H9 (cell line): ENCODE results near the gene PRR5L. TPM values are rescaled to one million over a fixed set of nuclear protein-coding genes. Genes with fewer than 3 reads are reported as not detected.

Experiments
- DNase-seq: peaks from one replicate; pipeline ENCODE4 v3.0.0-alpha.2; 2017
- H2AFZ ChIP-seq: one replicate; pipeline ENCODE4 v1.6.1; 2013; ENCODE audit warnings: mild to moderate bottlenecking, low read length, control low read depth, moderate library complexity
- H2AK5ac ChIP-seq: 2 replicates; pipeline ENCODE4 v1.6.1; 2013; ENCODE audit warnings: low read length, control low read depth, mixed read lengths; ENCODE audit not compliant: insufficient read length
- H2BK120ac ChIP-seq: one replicate; pipeline ENCODE4 v1.6.1; 2013; ENCODE audit warnings: low read depth, mild to moderate bottlenecking, low read length, control low read depth, inconsistent platforms; ENCODE audit not compliant: poor library complexity, severe bottlenecking
- H2BK12ac ChIP-seq: 2 replicates; pipeline ENCODE4 v1.6.1; 2013; ENCODE audit warnings: low read length, control low read depth, mixed read lengths, low read depth; ENCODE audit not compliant: insufficient read length
- H2BK15ac ChIP-seq: 2 replicates; pipeline ENCODE4 v1.6.1; 2013; ENCODE audit warnings: low read depth, low read length, control low read depth
- H2BK20ac ChIP-seq: one replicate; pipeline ENCODE4 v1.6.1; 2013; ENCODE audit warnings: low read depth, mild to moderate bottlenecking, low read length, control low read depth, inconsistent platforms; ENCODE audit not compliant: poor library complexity, severe bottlenecking
- H2BK5ac ChIP-seq: 2 replicates; pipeline ENCODE4 v1.6.1; 2013; ENCODE audit warnings: low read length, control low read depth, mixed read lengths; ENCODE audit not compliant: insufficient read length
- H3K14ac ChIP-seq: 2 replicates; pipeline ENCODE4 v1.6.1; 2013; ENCODE audit warnings: low read length, control low read depth; ENCODE audit not compliant: insufficient read depth
- H3K18ac ChIP-seq: 2 replicates; pipeline ENCODE4 v1.6.1; 2013; ENCODE audit warnings: low read depth, mild to moderate bottlenecking, mixed read lengths, low read length, control low read depth; ENCODE audit not compliant: insufficient read length
- H3K23ac ChIP-seq: 2 replicates; pipeline ENCODE4 v1.6.1; 2013; ENCODE audit warnings: low read length, control low read depth, mixed read lengths, low read depth; ENCODE audit not compliant: insufficient read length
- H3K23me2 ChIP-seq: 2 replicates; pipeline ENCODE4 v1.6.1; 2013; ENCODE audit warnings: low read depth, mild to moderate bottlenecking, mixed read lengths, low read length, control low read depth; ENCODE audit not compliant: insufficient read length, poor library complexity, severe bottlenecking
- H3K27ac ChIP-seq: 2 replicates; pipeline ENCODE4 v1.5.1; 2013; ENCODE audit warnings: low read length, control low read depth, mixed read lengths, low read depth; ENCODE audit not compliant: insufficient read length
- H3K27me3 ChIP-seq: 2 replicates; pipeline ENCODE4 v1.6.1; 2013; ENCODE audit warnings: low read length, control low read depth, inconsistent platforms; ENCODE audit not compliant: insufficient read depth
- H3K4ac ChIP-seq: 2 replicates; pipeline ENCODE4 v1.6.1; 2013; ENCODE audit warnings: low read depth, mild to moderate bottlenecking, control low read depth, inconsistent platforms, low read length, moderate library complexity
- H3K4me1 ChIP-seq: 2 replicates; pipeline ENCODE4 v1.6.1; 2013; ENCODE audit warnings: low read length, control low read depth, inconsistent platforms; ENCODE audit not compliant: insufficient read depth
- H3K4me2 ChIP-seq: 2 replicates; pipeline ENCODE4 v1.6.1; 2013; ENCODE audit warnings: low read length, control low read depth, mixed read lengths; ENCODE audit not compliant: insufficient read length, insufficient read depth
- H3K56ac ChIP-seq: 2 replicates; pipeline ENCODE4 v1.6.1; 2013; ENCODE audit warnings: low read depth, mild to moderate bottlenecking, mixed read lengths, low read length, control low read depth; ENCODE audit not compliant: insufficient read length
- H3K79me1 ChIP-seq: 2 replicates; pipeline ENCODE4 v1.6.1; 2013; ENCODE audit warnings: low read depth, mild to moderate bottlenecking, moderate library complexity, low read length, control low read depth, inconsistent platforms; ENCODE audit not compliant: insufficient read depth, poor library complexity, severe bottlenecking
- H3K79me2 ChIP-seq: 2 replicates; pipeline ENCODE4 v1.6.1; 2013; ENCODE audit warnings: low read length, control low read depth, inconsistent platforms; ENCODE audit not compliant: insufficient read depth
- H3K9ac ChIP-seq: 2 replicates; pipeline ENCODE4 v1.6.1; 2013; ENCODE audit warnings: low read length, control low read depth, mixed read lengths; ENCODE audit not compliant: insufficient read length; ENCODE audit errors: extremely low read depth
- H3K9me3 ChIP-seq: one replicate; pipeline ENCODE4 v1.6.1; 2013; ENCODE audit warnings: low read depth, low read length, inconsistent platforms; ENCODE audit not compliant: control insufficient read depth
- H3T11ph ChIP-seq: one replicate; pipeline ENCODE4 v1.6.1; 2013; ENCODE audit warnings: mild to moderate bottlenecking, low read length, control low read depth, inconsistent platforms
- H4K20me1 ChIP-seq: one replicate; pipeline ENCODE4 v1.6.1; 2013; ENCODE audit not compliant: control insufficient read depth, insufficient read length, insufficient read depth
- H4K5ac ChIP-seq: 2 replicates; pipeline ENCODE4 v1.6.1; 2013; ENCODE audit warnings: low read depth, mild to moderate bottlenecking, mixed read lengths, low read length, control low read depth; ENCODE audit not compliant: insufficient read length
- H4K8ac ChIP-seq: replicated peaks from 2 replicates; pipeline ENCODE4 v1.6.1; 2013; ENCODE audit warnings: low read length, control low read depth, mixed read lengths, low read depth; ENCODE audit not compliant: insufficient read length
- H4K91ac ChIP-seq: 2 replicates; pipeline ENCODE4 v1.6.1; 2013; ENCODE audit warnings: low read depth, mild to moderate bottlenecking, moderate library complexity, mixed read lengths, low read length, control low read depth; ENCODE audit not compliant: insufficient read length
- H3K27ac Mint-ChIP-seq, 3 experiments: 2 replicates in 2 of 3; 3 replicates in 1 of 3; pipeline ENCODE4 v1.8.0; 2020 to 2021; ENCODE audit warnings: mixed read lengths in 3 of 3, mild to moderate bottlenecking in 1 of 3, moderate library complexity in 1 of 3
- H3K27me3 Mint-ChIP-seq: 2 replicates; pipeline ENCODE4 v1.8.0; 2021; ENCODE audit warnings: low read depth, mild to moderate bottlenecking, moderate library complexity, mixed read lengths
- H3K36me3 Mint-ChIP-seq, 3 experiments: 2 replicates in 2 of 3; 3 replicates in 1 of 3; pipeline ENCODE4 v1.8.0; 2020 to 2021; ENCODE audit warnings: low read depth in 3 of 3, mixed read lengths in 3 of 3; ENCODE audit not compliant: insufficient read depth in 1 of 3
- H3K4me1 Mint-ChIP-seq, 2 experiments: 2 replicates each; pipeline ENCODE4 v1.8.0; 2020; ENCODE audit warnings: mixed read lengths in 2 of 2
- H3K4me3 Mint-ChIP-seq, 2 experiments: 2 replicates in 1 of 2; 3 replicates in 1 of 2; pipeline ENCODE4 v1.8.0; 2020 to 2021; ENCODE audit warnings: mild to moderate bottlenecking in 2 of 2, mixed read lengths in 2 of 2, moderate library complexity in 1 of 2
- H3K9me3 Mint-ChIP-seq, 2 experiments: 2 replicates in 1 of 2; 3 replicates in 1 of 2; pipeline ENCODE4 v1.8.0; 2020; ENCODE audit warnings: mild to moderate bottlenecking in 2 of 2, mixed read lengths in 2 of 2, moderate library complexity in 1 of 2
- CTCF ChIP-seq: fragments of 200-600 bp; sonication (generic); conservative IDR thresholded peaks from 3 replicates; pipeline ENCODE4 v1.8.0; 2021; ENCODE audit warnings: antibody characterized with exemption, mild to moderate bottlenecking
- WGBS: extraction: QIAGEN DNeasy Blood & Tissue Kit; methylation state at CpG from one replicate; pipeline ENCODE4 v1.1.7; 2013; ENCODE audit warnings: missing lambda C conversion rate, low lambda C conversion rate, mixed read lengths; ENCODE audit not compliant: insufficient read length; ENCODE audit errors: extremely low coverage; 5-methylcytosine and 5-hydroxymethylcytosine counted together
- total RNA-seq: library from RNA; stranded (reverse); gene quantifications from 2 replicates; pipeline ENCODE4 v1.2.1, GENCODE V29; 2021

Gene PRR5L
- total RNA-seq, 1 experiment from 2014 or later: 5.6 TPM

GRCh38 chr11:36427079-36427478 is 131.0 kb downstream of the PRR5L start:
- H3K23ac ChIP-seq: no peak overlapping the region
- no peak overlapping the region for H3K4me2 ChIP-seq
- Mint-ChIP-seq H3K4me1 (no peaks in the 10 kb centered on the region; a peak in 1 of 4 replicates), H3K9me3 (no peaks in the 10 kb centered on the region), H3K27me3 (no peaks in the 10 kb centered on the region; the same call in 1 of the 2 replicates), H3K36me3 (no peaks in the 10 kb centered on the region), H3K4me3 (no peak overlapping the region), H3K27ac (no peak overlapping the region)
- no peak overlapping the region for H2BK120ac ChIP-seq
- no peak overlapping the region for H2BK5ac ChIP-seq
- H3K79me1 ChIP-seq: no peaks in the 10 kb centered on the region
- H3K56ac ChIP-seq: no peak overlapping the region
- H2AFZ ChIP-seq: no peak overlapping the region
- H3K4ac ChIP-seq: no peak overlapping the region
- H3K27me3 ChIP-seq: no peaks in the 10 kb centered on the region
- H2BK20ac ChIP-seq: no peak overlapping the region
- H3K14ac ChIP-seq: no peak overlapping the region
- no peaks in the 10 kb centered on the region for H3K9me3 ChIP-seq
- H4K8ac ChIP-seq: no peak overlapping the region
- no peaks in the 10 kb centered on the region for H3K4me1 ChIP-seq
- no CpG with 5 or more reads among the region's 4 CpGs for WGBS
- no peak overlapping the region for H4K91ac ChIP-seq
- no peak overlapping the region for H2BK15ac ChIP-seq
- no peaks in the 10 kb centered on the region for H3K23me2 ChIP-seq
- no peak for TF ChIP-seq CTCF
- no peaks in the 10 kb centered on the region for H4K20me1 ChIP-seq
- H3K9ac ChIP-seq: no peak overlapping the region
- H3T11ph ChIP-seq: no peak overlapping the region
- H3K18ac ChIP-seq: no peak overlapping the region
- H3K79me2 ChIP-seq: no peaks in the 10 kb centered on the region
- H2BK12ac ChIP-seq: no peak overlapping the region
- no peak for DNase-seq
- no peak overlapping the region for H2AK5ac ChIP-seq
- H3K27ac ChIP-seq: no peak overlapping the region
- no peak overlapping the region for H4K5ac ChIP-seq
